Keratinocyte (primary cell): ENCODE measurements around the gene DNAJB11. TPM values are rescaled to one million over a fixed set of nuclear protein-coding genes. Genes with fewer than 3 reads are reported as not detected.

Experiments used
- DNase-seq: peaks from one replicate; pipeline ENCODE4 v3.0.0-alpha.2; 2011; ENCODE audit warnings: low read depth, missing footprints, low spot score
- FAIRE-seq: peaks from 2 replicates; lab custom pipeline; 2011; peaks lifted over from hg19 to GRCh38; lab: Jason Lieb, UNC
- H2AFZ ChIP-seq: 2 replicates; pipeline ENCODE4 v1.6.0; 2012; ENCODE audit warnings: low read length, control low read depth, inconsistent platforms; ENCODE audit not compliant: control insufficient read depth
- H3K27ac ChIP-seq: 2 replicates; pipeline ENCODE4 v1.5.1; 2011; ENCODE audit warnings: low read length; ENCODE audit not compliant: control insufficient read depth, insufficient read depth
- H3K27me3 ChIP-seq: 3 replicates; pipeline ENCODE4 v1.6.0; 2011; ENCODE audit warnings: low read length; ENCODE audit not compliant: control insufficient read depth, insufficient read depth; ENCODE audit errors: extremely low read depth
- H3K36me3 ChIP-seq, 2 experiments: 2 replicates in 1 of 2; 3 replicates in 1 of 2; pipeline ENCODE4 v1.5.1; 2011; ENCODE audit warnings: low read length in 2 of 2, mild to moderate bottlenecking in 1 of 2; ENCODE audit not compliant: control insufficient read depth in 2 of 2, insufficient read depth in 2 of 2; ENCODE audit errors: extremely low read depth in 1 of 2
- H3K4me1 ChIP-seq: 3 replicates; pipeline ENCODE4 v1.5.1; 2011; ENCODE audit warnings: low read length; ENCODE audit not compliant: control insufficient read depth, insufficient read depth; ENCODE audit errors: extremely low read depth
- H3K4me2 ChIP-seq: 3 replicates; pipeline ENCODE4 v1.6.0; 2011; ENCODE audit warnings: low read depth, low read length; ENCODE audit not compliant: control insufficient read depth, insufficient read depth; ENCODE audit errors: extremely low read depth
- H3K4me3 ChIP-seq, 3 experiments: fragments of 200-600 bp in 1 of 3; sonication (generic) in 1 of 3; 2 replicates in 2 of 3; 3 replicates in 1 of 3; pipeline ENCODE4 v1.5.1; 2011 to 2016; ENCODE audit warnings: low read length in 3 of 3, mild to moderate bottlenecking in 3 of 3, control low read depth in 2 of 3, inconsistent platforms in 1 of 3, low read depth in 1 of 3, mixed read lengths in 1 of 3, mixed run types in 1 of 3, moderate library complexity in 1 of 3; ENCODE audit not compliant: control insufficient read depth in 2 of 3, insufficient read depth in 2 of 3; ENCODE audit errors: extremely low read depth in 1 of 3
- H3K79me2 ChIP-seq: 2 replicates; pipeline ENCODE4 v1.6.0; 2012; ENCODE audit warnings: low read length; ENCODE audit not compliant: control insufficient read depth, insufficient read depth
- H3K9ac ChIP-seq: 3 replicates; pipeline ENCODE4 v1.6.0; 2011; ENCODE audit warnings: low read length; ENCODE audit not compliant: control insufficient read depth, insufficient read depth; ENCODE audit errors: extremely low read depth
- H3K9me1 ChIP-seq: 3 replicates; pipeline ENCODE4 v1.6.0; 2011; ENCODE audit warnings: low read length; ENCODE audit not compliant: control insufficient read depth, insufficient read depth; ENCODE audit errors: extremely low read depth
- H3K9me3 ChIP-seq: 2 replicates; pipeline ENCODE4 v1.5.1; 2012; ENCODE audit warnings: low read depth, low read length; ENCODE audit not compliant: control insufficient read depth
- H4K20me1 ChIP-seq: 3 replicates; pipeline ENCODE4 v1.6.0; 2011; ENCODE audit warnings: low read length; ENCODE audit not compliant: control insufficient read depth, insufficient read depth; ENCODE audit errors: extremely low read depth
- CTCF ChIP-seq, 3 experiments: IDR thresholded peaks in 1 of 3; conservative IDR thresholded peaks in 1 of 3; optimal IDR thresholded peaks in 1 of 3; 2 replicates in 2 of 3; 3 replicates in 1 of 3; pipeline versions ENCODE3 to v1.5.1; 2011; ENCODE audit warnings: low read length in 3 of 3, mild to moderate bottlenecking in 3 of 3, moderate library complexity in 2 of 3, control low read depth in 1 of 3, inconsistent platforms in 1 of 3; ENCODE audit not compliant: insufficient read depth in 2 of 3; ENCODE audit errors: extremely low read depth in 1 of 3
- EZH2 ChIP-seq: IDR thresholded peaks from one replicate; pipeline ENCODE4 v1.6.1; 2012; ENCODE audit warnings: inconsistent platforms, mild to moderate bottlenecking, low read length, moderate library complexity
- dilution Hi-C: fragments of 300-500 bp; cut with MboI; formaldehyde crosslinking; loops from one replicate; pipeline ENCODE4 v1.7.0; 2020; ENCODE audit warnings: low sequenced_read_pairs; ENCODE audit not compliant: extremely low pct_ligation_motif_present
- polyA plus RNA-seq, 5 experiments: library from polyadenylated mRNA; depleted of rRNA in 3 of 5; stranded (reverse) in 3 of 5; stranded (forward) in 1 of 5; unstranded in 1 of 5; fragments of >200 nt; gene quantifications; 1 replicate in 1 of 5; 2 replicates in 3 of 5; 3 replicates in 1 of 5; pipeline versions ENCODE4 v1.2.1 to v1.2.3, GENCODE V29; 2011 to 2012; ENCODE audit warnings: missing spikeins in 2 of 5, low read depth in 1 of 5, low replicate concordance in 1 of 5

The DNAJB11 gene
- polyA plus RNA-seq, 1 donor (not counting 4 experiments of a cell fraction or from before 2014, with no cell fraction given) = 61.8 TPM

DNA sequence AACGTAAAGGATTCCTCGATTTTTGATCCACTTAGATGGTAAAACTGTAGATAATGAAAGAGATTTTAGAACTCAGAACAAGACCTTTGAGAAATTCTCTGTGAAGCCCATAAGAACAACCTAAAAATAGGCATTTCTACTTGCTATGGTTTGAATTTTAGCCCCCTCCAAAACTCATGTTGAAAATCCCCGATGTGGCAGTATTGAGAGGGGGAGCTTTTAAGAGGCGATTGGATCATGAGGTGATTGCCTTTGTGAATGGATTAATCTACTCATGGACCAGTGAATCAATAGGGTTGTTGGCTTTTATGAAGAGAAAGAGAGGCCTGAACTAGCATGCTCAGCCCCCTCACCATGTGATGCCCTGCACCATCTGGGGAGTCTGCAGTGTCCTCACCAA lies 22.2 kb downstream of the DNAJB11 start:
- H2AFZ ChIP-seq = no peak overlapping the region
- TF ChIP-seq EZH2 (no peak), CTCF (optimal IDR thresholded peaks at IDR 0.05 in 1 of 3, IDR thresholded peaks at IDR 0.05 in 1 of 3, conservative IDR thresholded peaks at IDR 0.05 in 1 of 3; ENCODE audit: extremely low read depth in 1 of 3, insufficient read depth in 2 of 3, low read length in 3 of 3) (no peak)
- H3K36me3 ChIP-seq = no peaks in the 10 kb centered on the region
- no peak overlapping the region for H3K4me3 ChIP-seq
- H3K9ac ChIP-seq = no peak overlapping the region
- FAIRE-seq (no peak), DNase-seq (no peak)
- H3K4me1 ChIP-seq = peaks cover 38% of the 10 kb centered on the region
- H3K4me2 ChIP-seq = no peak overlapping the region
- no peaks in the 10 kb centered on the region for H3K9me1 ChIP-seq
- no peak overlapping the region for H3K27ac ChIP-seq
- H3K9me3 ChIP-seq = no peaks in the 10 kb centered on the region
- no peaks in the 10 kb centered on the region for H3K79me2 ChIP-seq
- dilution Hi-C loops = no loop called here
- H3K27me3 ChIP-seq = no peaks in the 10 kb centered on the region
- no peaks in the 10 kb centered on the region for H4K20me1 ChIP-seq

DNA sequence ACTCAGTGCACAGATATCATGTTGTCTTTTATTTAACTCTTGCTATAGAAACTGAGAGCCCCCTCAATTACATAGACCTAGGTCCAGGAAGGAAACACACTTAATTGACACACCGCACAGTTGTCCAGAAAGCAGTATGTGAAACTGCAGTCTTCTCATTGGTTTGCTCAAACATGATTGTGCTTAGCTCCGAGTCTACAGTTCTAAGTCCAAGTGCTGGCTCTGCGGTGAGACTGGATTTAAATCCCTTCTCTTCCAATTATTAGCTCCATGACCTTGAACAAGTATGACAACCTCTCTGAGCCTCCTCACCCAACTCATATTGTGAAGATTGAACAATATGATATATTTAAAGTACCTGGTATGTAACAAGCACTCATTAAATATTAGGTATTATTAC lies 23.3 kb downstream of the DNAJB11 start:
- no peak overlapping the region for H3K4me3 ChIP-seq
- dilution Hi-C loops = no loop called here
- no peak overlapping the region for H3K4me2 ChIP-seq
- no peak overlapping the region for H2AFZ ChIP-seq
- no peaks in the 10 kb centered on the region for H3K79me2 ChIP-seq
- no peaks in the 10 kb centered on the region for H3K9me3 ChIP-seq
- H3K9me1 ChIP-seq = no peaks in the 10 kb centered on the region
- DNase-seq = no peak
- FAIRE-seq = no peak
- H3K36me3 ChIP-seq = no peaks in the 10 kb centered on the region
- no peaks in the 10 kb centered on the region for H4K20me1 ChIP-seq
- no peak overlapping the region for H3K9ac ChIP-seq
- H3K4me1 ChIP-seq = peaks cover 26% of the 10 kb centered on the region
- no peak for TF ChIP-seq CTCF (optimal IDR thresholded peaks at IDR 0.05 in 1 of 3, IDR thresholded peaks at IDR 0.05 in 1 of 3, conservative IDR thresholded peaks at IDR 0.05 in 1 of 3; ENCODE audit: extremely low read depth in 1 of 3, insufficient read depth in 2 of 3, low read length in 3 of 3)
- TF ChIP-seq EZH2 = no peak
- no peak overlapping the region for H3K27ac ChIP-seq
- H3K27me3 ChIP-seq = no peaks in the 10 kb centered on the region
